Prostate gland (tissue), 2 donors: Measurements from ENCODE around the gene SLC38A10. TPM values are rescaled to one million over a fixed set of nuclear protein-coding genes. Genes with fewer than 3 reads are reported as not detected.
A peak's percentile ranks its signal among the peaks of the same experiment; 100 is the strongest.
"Not testable (repeated sequence)": the region's sequence is repeated elsewhere in the genome, so short reads cannot be mapped to it uniquely, and the experiment has no call there.

Experiments
- DNase-seq: peaks from one replicate; pipeline ENCODE4 v3.0.0-alpha.2; 2019; ENCODE audit warnings: low spot score
- H3K27ac ChIP-seq, 2 donors: fragments of 200-600 bp; sonication (generic); 2 replicates each; pipeline ENCODE4 v1.5.1; 2017 to 2019
- H3K27me3 ChIP-seq: fragments of 200-600 bp; sonication (generic); replicated peaks from 2 replicates; pipeline ENCODE4 v1.5.1; 2019; ENCODE audit not compliant: insufficient read depth
- H3K36me3 ChIP-seq, 2 donors: fragments of 200-600 bp; sonication (generic); 1 replicate in 1 of 2; 2 replicates in 1 of 2; pipeline versions ENCODE4 v1.5.1 to v1.8.1; 2017 to 2019
- H3K4me1 ChIP-seq: fragments of 200-600 bp; sonication (generic); replicated peaks from 2 replicates; pipeline ENCODE4 v1.5.1; 2019
- H3K4me3 ChIP-seq, 2 donors: fragments of 200-600 bp; sonication (generic); 2 replicates each; pipeline ENCODE4 v1.5.1; 2017 to 2019
- H3K9me3 ChIP-seq: fragments of 200-600 bp; sonication (generic); 2 replicates; pipeline ENCODE4 v1.5.1; 2017
- POLR2A ChIP-seq: fragments of 450-650 bp; IDR thresholded peaks from one replicate; pipeline ENCODE4 v1.6.1; 2016; ENCODE audit warnings: antibody characterized with exemption, mild to moderate bottlenecking
- POLR2AphosphoS5 ChIP-seq: sonication (generic); formaldehyde crosslinking; IDR thresholded peaks from one replicate; pipeline ENCODE4 v1.6.1; 2017; ENCODE audit warnings: antibody characterized with exemption
- WGBS: methylation state at CpG from one replicate; pipeline ENCODE4 v1.1.5; 2018; 5-methylcytosine and 5-hydroxymethylcytosine counted together
- intact Hi-C: fragments of 100-400 bp; cut with DNase I; formaldehyde crosslinking; loops from one replicate; pipeline ENCODE4 v1.14.2; 2022
- total RNA-seq, 2 donors: library from RNA; depleted of rRNA; stranded (reverse); fragments of >200 nt; gene quantifications; one replicate each; pipeline ENCODE4 v1.1.0, GENCODE V29; 2016
- TF ChIP-seq, protein P1 (sequence below), 4 experiments: fragments of 200-600 bp in 2 of 4; fragments of 450-650 bp in 2 of 4; sonication (generic) in 2 of 4; IDR thresholded peaks; 1 replicate in 3 of 4; 2 replicates in 1 of 4; pipeline ENCODE4 v1.5.1; 2016 to 2019; ENCODE audit warnings: antibody characterized with exemption in 4 of 4, mild to moderate bottlenecking in 2 of 4, moderate library complexity in 2 of 4

Gene SLC38A10
- total RNA-seq, 2 donors from 2014 or later = 104 to 167 TPM

DNA sequence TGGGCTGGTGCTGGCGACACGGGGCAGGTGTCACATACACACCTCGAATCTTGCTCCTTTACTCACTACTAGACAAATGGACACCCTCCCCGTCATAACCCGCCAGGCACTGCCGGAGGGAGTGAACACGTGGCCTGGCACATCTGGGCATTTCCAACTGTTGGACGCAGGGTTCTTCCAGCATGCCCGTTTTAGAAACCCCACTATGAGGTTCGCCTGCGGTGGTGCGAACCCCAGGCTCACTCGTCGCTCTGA is 65.5 kb downstream of the SLC38A10 start:
- Histone ChIP-seq H3K27me3 (no peaks in the 10 kb centered on the region), H3K9me3 (no peaks in the 10 kb centered on the region), H3K36me3 (peaks cover 0 to 4% of the 10 kb centered on the region in 2 donors), H3K27ac (no peak overlapping the region), H3K4me1 (no peaks in the 10 kb centered on the region), H3K4me3 (no peak overlapping the region)
- TF ChIP-seq POLR2A (no peak), POLR2AphosphoS5 (no peak)
- TF ChIP-seq, protein P1, sequence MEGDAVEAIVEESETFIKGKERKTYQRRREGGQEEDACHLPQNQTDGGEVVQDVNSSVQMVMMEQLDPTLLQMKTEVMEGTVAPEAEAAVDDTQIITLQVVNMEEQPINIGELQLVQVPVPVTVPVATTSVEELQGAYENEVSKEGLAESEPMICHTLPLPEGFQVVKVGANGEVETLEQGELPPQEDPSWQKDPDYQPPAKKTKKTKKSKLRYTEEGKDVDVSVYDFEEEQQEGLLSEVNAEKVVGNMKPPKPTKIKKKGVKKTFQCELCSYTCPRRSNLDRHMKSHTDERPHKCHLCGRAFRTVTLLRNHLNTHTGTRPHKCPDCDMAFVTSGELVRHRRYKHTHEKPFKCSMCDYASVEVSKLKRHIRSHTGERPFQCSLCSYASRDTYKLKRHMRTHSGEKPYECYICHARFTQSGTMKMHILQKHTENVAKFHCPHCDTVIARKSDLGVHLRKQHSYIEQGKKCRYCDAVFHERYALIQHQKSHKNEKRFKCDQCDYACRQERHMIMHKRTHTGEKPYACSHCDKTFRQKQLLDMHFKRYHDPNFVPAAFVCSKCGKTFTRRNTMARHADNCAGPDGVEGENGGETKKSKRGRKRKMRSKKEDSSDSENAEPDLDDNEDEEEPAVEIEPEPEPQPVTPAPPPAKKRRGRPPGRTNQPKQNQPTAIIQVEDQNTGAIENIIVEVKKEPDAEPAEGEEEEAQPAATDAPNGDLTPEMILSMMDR (IDR thresholded peaks at IDR 0.05) = no peak
- 93% methylated on average over 14 of the region's 14 CpGs for WGBS
- intact Hi-C loops = no loop called here
- DNase-seq = no peak

DNA sequence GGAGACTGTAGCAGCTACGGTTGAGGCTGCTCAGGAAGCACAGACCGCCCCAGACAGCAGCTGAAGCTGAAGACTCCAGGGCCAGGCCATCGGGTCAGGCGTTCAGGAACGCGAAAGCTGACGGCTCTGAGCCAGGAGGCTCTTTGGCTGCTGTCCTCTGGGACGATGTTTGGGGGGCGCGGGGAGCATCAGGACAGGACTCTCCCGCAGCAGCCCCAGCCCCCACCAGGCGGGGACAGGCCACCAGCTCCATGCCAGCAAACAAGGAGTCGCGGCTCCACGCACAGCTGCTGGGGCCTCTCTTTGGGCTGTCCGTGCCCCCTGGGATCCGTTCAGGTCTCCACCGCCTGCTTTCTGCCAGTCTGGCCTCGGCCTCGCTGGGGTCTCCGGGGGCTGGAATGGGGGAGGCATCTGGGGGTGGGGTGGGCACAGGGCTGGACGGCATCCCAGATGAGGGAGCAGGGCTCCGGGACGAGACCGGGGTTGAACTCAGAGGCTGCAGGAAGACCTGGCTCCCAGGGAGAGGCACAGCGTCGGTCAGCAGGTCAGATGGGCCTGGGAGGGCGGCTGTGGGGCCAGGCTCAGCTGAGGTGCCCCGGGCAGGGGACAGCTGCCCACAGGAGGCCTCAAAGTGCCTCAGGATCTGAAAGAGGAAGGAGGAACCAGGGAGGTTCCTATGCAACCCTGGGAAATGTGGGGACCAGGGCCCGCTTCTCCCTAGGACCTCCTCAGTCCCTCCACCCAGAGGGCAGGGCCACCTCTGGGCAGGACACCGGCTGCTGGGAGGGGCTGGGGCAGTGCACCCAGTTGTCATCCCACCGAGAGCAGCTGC is 66.1 kb downstream of the SLC38A10 start:
- DNase-seq = no peak

DNA sequence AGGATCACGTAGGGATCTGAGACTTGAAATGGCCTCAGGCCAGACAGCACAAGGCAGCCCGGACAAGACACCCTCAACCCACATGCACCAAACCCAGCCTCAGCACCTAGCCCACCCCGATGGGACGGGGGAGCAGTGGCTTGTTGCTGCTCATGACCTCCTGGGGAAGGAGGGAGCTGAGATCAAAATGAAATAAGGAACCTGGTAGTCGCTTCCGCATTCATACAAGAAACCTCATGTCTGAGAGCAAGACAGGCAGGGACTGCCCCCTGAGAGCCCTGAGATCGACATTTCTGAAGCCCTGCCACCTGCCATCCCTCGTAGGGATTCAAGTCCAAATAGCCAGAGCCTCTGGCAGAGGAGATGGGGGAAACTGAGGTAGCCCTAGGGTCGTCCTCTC is 66.7 kb downstream of the SLC38A10 start:
- H3K27ac ChIP-seq = no peak overlapping the region
- WGBS = 79% methylated on average over 9 of the region's 9 CpGs
- intact Hi-C loops = no loop called here

More for the DNA sequence above, 66.1 kb downstream of the SLC38A10 start:
- Histone ChIP-seq H3K9me3 (no peaks in the 10 kb centered on the region), H3K4me3 (no peak overlapping the region), H3K36me3 (peaks cover 0 to 4% of the 10 kb centered on the region in 2 donors), H3K4me1 (no peaks in the 10 kb centered on the region), H3K27me3 (no peaks in the 10 kb centered on the region), H3K27ac (no peak overlapping the region)
- intact Hi-C loops = no loop called here
- 90% methylated on average over 27 of the region's 32 CpGs for WGBS
- TF ChIP-seq POLR2AphosphoS5 (no peak), POLR2A (no peak)
- TF ChIP-seq, protein P1 (IDR thresholded peaks at IDR 0.05) = no peak

DNA sequence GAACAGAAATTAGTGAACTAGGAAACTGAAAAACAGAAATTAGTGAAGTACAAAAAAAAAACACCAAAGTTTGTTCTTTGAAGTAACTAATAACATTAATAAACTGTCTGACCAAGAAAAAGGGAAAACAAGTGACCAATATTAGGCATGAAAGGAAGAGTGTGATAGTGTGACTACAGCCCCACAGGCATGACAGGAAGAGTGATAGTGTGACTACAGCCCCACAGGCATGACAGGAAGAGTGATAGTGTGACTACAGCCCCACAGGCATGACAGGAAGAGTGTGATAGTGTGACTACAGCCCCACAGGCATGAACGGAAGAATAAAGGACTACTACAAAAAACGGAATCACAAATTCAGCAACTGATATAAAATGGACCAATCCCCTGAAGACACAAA is 67.5 kb downstream of the SLC38A10 start:
- H3K27me3 ChIP-seq, H3K27ac ChIP-seq, H3K4me1 ChIP-seq, H3K9me3 ChIP-seq, H3K4me3 ChIP-seq, DNase-seq, intact Hi-C loops, H3K36me3 ChIP-seq: not testable (repeated sequence)
- 83% methylated on average over 2 of the region's 2 CpGs for WGBS

More for the DNA sequence above, 66.7 kb downstream of the SLC38A10 start:
- no peaks in the 10 kb centered on the region for H3K9me3 ChIP-seq
- H3K4me3 ChIP-seq = no peak overlapping the region
- no peaks in the 10 kb centered on the region for H3K27me3 ChIP-seq
- TF ChIP-seq, protein P1 (IDR thresholded peaks at IDR 0.05) = no peak
- no peak for TF ChIP-seq POLR2AphosphoS5
- no peak for TF ChIP-seq POLR2A
- H3K4me1 ChIP-seq = peaks cover under 1% of the 10 kb centered on the region
- peaks cover 0 to 4% of the 10 kb centered on the region in 2 donors for H3K36me3 ChIP-seq
- DNase-seq = no peak

DNA sequence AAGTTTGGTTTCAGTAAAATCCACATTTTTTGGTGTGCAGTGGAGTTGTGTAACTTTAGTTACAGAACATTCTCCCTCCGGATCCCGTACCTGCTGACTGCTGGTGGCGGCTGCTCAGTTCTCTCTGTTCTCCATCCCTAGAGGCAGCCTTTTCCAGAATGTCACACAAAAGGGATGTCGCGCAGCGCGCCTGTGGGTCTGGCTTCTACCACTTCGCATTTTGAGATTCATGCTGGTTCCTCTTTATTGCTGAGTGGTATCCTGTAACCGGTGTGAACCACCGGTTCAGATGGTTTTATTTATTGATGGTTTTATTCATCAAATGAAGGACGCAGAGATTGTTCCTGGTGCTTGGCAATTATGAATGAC is 71.4 kb downstream of the SLC38A10 start:
- intact Hi-C loops = no loop called here
- no peak for TF ChIP-seq POLR2A
- TF ChIP-seq, protein P1 (IDR thresholded peaks at IDR 0.05) = no peak
- no peak for TF ChIP-seq POLR2AphosphoS5
- no peaks in the 10 kb centered on the region for H3K27me3 ChIP-seq
- peak overlapping the region; percentile 7 to 74 for H3K4me3 ChIP-seq
- H3K4me1 ChIP-seq = peaks cover 10% of the 10 kb centered on the region
- DNase-seq = no peak
- H3K27ac ChIP-seq = peak overlapping the region in 1 of 2 donors; percentile 3
- no peaks in the 10 kb centered on the region for H3K9me3 ChIP-seq
- WGBS = 12% methylated on average over 11 of the region's 11 CpGs
- no peaks in the 10 kb centered on the region for H3K36me3 ChIP-seq
